ENCODE data around the gene SMIM41.

Gene SMIM41

DNA sequence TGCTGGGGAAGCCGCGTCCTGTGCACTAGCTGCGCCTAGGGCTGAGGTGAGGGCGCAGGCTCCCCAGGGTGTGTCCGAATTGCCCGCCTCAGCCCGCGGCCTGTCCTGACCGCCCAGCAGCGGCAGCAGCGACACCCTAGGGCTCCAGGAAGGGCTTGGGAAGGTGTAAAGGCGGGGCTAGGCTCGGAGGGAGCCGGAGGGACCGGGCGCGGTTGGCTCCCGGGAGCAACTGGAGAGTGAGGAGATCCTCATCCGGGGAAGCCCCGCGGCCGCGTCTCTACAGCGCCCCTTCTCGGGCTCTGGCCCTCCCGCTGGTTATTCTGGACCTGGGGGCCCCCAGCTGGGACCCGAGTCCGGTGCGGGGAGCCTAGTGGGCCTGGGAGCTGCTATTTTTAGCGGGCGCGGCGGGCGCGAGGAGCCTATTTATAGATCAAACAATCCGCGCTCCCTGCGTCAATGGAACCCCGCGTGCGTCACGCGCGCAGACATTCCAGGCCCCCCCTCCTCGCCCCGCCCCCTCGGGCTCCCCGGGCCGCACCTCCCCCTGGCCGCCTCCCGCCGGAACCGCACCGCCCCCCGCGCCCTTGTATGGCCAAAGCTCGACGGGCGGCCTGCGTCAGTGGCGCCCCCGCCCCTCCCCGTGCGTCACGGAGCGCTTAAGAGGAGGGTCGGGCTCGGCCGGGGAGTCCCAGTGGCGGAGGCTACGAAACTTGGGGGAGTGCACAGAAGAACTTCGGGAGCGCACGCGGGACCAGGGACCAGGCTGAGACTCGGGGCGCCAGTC lies 28.6 kb upstream of the SMIM41 start, which contains the start of gene NR4A1:
Gene NR4A1 (plus strand): TSS at position 685 of the 784 bp plus-strand sequence. CDS start 2,887 bp downstream, outside the sequence.
- in situ Hi-C loops (cut with MboI; ENCODE audit: low sequenced_read_pairs) = no loop called here

DNA sequence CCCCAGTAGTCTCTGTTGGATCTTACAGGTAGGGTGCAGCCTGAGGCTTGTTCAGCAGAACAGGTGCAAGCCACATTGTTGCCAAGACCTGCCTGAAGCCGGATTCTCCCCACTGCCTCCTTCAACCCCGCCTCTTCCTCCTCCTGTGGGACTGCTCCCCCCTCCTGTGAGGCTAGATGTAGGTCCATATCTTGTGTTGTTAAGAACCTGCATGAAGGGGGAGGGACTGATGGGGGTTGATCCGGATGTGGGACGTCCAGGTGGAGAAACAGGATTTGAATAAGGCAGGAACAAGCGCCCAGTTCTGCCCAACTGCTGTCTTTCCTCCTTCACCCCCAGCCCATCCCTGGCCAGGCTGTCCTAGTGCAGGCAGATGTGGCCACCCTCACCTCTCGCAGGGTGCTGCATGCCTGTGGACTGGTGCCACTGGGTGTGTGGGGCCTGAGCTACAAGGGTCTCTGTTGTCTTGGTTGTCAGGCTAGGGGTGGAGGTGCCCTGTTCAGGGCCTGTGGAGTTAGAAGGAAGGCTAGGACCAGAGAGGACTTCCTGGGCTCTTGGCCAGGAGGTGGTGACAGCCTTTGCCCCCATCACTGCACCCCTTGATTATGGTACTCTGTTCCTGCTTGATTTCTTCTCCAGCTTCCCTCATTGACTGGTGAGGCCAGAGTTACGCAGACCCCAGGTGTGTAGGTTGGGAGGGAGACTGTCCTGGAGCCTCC lies 26.9 kb upstream of the SMIM41 start:
- in situ Hi-C loops (cut with MboI; ENCODE audit: low sequenced_read_pairs) = no loop called here

DNA sequence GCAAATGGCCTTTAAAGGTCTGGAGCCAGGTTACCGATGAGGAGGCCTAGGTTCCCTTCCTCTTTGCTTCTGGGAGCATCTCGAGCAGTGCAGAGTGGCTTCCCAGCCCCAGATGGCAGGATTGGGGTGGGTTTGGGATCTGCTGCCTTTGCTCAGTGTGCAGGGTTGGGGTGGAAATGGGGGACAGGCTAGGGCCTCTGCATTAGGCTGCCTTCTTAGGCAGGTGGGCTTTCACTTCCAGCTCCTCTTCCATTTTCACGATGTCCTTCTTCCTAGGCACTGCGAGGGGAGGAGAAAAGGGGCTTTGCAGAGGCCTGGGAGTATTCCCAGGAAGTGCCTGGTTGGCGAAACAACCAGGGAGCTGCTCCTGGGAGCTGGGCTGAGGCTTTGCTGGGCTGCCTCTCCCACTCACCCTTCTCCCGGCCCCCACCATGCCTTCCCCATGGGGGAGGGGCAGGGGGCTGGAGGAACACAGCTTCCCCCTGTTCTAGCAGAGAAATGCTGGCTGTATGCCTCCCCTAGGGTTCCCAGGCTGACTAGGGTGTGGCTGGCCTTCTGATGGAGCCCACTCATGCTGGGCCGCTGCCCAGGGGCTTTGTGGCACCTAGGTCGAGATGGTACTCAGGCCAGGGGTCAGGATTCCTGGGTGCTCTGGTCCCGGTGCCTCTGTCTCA lies 25.8 kb upstream of the SMIM41 start:
- in situ Hi-C loops (cut with MboI; ENCODE audit: low sequenced_read_pairs) = no loop called here

DNA sequence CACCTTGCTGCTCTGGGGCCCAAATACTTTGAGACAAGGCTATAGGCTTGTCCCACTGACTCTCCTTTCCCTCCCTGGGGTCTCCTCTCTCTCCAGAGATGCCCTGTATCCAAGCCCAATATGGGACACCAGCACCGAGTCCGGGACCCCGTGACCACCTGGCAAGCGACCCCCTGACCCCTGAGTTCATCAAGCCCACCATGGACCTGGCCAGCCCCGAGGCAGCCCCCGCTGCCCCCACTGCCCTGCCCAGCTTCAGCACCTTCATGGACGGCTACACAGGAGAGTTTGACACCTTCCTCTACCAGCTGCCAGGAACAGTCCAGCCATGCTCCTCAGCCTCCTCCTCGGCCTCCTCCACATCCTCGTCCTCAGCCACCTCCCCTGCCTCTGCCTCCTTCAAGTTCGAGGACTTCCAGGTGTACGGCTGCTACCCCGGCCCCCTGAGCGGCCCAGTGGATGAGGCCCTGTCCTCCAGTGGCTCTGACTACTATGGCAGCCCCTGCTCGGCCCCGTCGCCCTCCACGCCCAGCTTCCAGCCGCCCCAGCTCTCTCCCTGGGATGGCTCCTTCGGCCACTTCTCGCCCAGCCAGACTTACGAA lies 25.2 kb upstream of the SMIM41 start:
- in situ Hi-C loops (cut with MboI; ENCODE audit: low sequenced_read_pairs) = no loop called here

DNA sequence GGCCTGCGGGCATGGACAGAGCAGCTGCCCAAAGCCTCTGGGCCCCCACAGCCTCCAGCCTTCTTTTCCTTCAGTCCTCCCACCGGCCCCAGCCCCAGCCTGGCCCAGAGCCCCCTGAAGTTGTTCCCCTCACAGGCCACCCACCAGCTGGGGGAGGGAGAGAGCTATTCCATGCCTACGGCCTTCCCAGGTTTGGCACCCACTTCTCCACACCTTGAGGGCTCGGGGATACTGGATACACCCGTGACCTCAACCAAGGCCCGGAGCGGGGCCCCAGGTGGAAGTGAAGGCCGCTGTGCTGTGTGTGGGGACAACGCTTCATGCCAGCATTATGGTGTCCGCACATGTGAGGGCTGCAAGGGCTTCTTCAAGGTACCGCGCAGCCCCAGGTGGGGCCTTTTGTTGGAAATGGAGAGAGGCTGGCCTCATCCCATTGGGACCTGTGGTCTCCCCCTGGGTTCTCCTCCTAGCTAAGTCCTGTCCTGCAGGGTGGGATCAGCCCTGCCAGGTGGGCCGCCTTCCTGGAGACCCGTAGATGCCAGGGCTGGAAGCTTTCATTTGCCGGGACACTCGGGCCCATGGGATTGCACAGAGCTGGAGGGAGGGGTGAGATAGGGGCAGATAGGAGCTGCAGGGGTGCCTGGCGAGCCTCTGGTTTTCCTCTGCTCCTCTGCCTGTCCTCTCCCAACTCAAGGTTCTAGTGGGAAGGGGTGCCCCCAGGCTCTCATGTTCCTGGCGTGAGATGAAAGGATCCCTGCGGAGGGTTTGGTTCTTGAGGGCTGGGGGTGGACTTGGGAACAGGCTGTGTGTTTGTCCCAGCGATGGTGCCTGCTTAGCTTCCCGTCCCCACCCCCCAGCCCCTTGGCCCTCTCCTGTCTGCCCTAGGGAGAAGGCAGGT lies 24.4 kb upstream of the SMIM41 start:
- in situ Hi-C loops (cut with MboI; ENCODE audit: low sequenced_read_pairs) = no loop called here

DNA sequence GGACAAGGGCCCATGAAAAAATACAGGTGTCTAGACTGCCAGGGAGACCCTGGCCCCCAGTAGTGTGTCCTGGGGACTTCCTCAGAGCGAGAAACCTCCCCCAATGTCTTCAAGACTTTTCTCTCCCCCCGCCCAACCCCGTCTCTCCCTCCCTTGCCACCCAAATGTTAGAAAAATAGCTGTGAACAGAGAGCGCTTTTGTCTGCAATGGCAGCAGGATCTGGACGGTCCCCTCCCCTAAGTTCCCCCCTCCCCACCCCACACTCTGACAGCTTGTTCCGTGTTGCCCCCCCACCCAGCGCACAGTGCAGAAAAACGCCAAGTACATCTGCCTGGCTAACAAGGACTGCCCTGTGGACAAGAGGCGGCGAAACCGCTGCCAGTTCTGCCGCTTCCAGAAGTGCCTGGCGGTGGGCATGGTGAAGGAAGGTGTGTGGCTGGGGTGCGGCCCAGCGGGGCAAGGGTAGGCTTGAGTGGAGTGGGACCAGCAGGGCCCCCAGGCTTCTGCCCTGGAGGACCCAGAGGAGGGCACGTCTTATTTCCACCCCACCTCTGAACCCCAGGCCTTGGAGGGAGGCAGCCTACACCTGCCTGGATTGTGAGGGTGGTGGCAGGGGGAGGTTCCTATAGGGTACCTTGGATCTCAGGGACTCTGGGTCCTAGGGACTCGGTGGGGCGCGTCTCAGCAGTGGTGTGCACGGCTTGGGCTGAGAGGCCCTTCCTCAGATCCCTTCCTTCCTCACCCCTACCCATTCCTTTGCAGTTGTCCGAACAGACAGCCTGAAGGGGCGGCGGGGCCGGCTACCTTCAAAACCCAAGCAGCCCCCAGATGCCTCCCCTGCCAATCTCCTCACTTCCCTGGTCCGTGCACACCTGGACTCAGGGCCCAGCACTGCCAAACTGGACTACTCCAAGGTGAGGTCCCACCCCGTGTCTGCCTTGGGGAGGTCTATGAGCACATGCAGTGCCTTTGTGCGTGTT lies 23.5 kb upstream of the SMIM41 start:
- in situ Hi-C loops (cut with MboI; ENCODE audit: low sequenced_read_pairs) = no loop called here

DNA sequence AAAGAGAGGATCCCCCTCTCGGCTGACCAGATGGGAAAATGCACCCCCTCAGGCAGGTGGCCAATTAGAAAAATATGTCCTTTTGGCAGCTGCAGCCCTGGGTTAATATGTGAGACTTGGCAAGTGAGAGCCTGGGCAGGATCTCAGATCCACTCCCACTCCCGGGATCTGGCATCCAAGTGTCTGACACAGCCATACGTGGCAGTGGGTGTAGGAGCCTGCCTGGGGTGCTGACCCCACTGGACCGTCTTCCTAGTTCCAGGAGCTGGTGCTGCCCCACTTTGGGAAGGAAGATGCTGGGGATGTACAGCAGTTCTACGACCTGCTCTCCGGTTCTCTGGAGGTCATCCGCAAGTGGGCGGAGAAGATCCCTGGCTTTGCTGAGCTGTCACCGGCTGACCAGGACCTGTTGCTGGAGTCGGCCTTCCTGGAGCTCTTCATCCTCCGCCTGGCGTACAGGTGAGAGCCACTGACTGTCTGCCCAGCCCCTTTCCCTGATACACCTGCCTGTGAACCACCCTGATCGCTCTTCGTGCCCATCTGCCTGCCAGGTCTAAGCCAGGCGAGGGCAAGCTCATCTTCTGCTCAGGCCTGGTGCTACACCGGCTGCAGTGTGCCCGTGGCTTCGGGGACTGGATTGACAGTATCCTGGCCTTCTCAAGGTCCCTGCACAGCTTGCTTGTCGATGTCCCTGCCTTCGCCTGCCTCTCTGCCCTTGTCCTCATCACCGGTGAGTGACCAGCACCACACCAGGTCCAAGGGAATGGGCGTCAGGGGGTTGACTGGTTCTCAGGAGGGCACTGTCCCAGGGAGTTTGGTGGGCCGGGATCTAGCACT lies 22.5 kb upstream of the SMIM41 start:
- in situ Hi-C loops (cut with MboI; ENCODE audit: low sequenced_read_pairs) = no loop called here

DNA sequence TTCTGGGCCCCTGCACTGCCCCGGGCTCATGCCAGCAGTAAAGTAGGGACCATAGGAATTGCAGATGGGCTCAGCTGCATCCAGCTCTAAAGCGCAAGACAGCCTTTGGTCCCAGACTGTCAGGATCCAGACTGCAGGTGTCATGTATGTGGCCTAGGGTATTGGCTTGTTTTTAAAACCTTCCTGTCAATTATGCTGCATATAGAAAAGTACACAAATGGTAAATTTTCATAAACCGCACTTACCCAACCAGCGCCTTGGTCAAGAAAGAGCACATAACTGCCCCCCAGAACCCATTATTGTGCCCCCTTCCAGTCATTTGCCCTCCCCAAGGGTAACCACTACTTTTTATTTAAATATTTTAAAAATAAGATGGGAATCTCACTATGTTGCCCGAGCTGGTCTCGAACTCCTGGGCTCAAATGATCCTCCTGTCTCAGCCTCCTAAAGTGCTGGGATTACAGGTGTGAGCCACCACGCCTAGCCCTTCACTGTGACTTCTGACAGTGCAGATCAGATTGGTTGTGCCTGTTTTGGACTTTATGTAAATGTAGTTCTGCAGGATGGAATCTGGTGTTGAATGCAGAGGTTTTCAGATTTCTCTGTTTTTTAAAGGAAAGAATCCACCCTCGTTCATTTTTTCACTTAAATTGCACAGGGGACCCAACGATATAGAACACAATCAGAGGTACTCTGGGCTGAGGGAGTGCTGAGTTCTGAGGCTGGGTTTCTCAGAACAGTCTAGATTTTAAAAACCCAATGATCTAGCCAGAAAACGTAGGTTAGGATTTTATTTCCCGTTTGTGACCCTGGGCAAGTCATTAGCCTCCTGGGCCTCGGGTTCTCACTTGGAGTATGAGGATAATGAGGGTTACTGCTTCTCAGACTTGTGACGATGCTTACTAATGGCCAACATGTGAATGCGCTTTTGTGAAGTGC lies 21.6 kb upstream of the SMIM41 start:
- in situ Hi-C loops (cut with MboI; ENCODE audit: low sequenced_read_pairs) = no loop called here

DNA sequence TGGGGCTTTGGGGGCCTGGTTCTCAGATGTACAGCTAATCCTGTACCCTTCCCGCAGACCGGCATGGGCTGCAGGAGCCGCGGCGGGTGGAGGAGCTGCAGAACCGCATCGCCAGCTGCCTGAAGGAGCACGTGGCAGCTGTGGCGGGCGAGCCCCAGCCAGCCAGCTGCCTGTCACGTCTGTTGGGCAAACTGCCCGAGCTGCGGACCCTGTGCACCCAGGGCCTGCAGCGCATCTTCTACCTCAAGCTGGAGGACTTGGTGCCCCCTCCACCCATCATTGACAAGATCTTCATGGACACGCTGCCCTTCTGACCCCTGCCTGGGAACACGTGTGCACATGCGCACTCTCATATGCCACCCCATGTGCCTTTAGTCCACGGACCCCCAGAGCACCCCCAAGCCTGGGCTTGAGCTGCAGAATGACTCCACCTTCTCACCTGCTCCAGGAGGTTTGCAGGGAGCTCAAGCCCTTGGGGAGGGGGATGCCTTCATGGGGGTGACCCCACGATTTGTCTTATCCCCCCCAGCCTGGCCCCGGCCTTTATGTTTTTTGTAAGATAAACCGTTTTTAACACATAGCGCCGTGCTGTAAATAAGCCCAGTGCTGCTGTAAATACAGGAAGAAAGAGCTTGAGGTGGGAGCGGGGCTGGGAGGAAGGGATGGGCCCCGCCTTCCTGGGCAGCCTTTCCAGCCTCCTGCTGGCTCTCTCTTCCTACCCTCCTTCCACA lies 20.7 kb upstream of the SMIM41 start:
- in situ Hi-C loops (cut with MboI; ENCODE audit: low sequenced_read_pairs) = no loop called here

DNA sequence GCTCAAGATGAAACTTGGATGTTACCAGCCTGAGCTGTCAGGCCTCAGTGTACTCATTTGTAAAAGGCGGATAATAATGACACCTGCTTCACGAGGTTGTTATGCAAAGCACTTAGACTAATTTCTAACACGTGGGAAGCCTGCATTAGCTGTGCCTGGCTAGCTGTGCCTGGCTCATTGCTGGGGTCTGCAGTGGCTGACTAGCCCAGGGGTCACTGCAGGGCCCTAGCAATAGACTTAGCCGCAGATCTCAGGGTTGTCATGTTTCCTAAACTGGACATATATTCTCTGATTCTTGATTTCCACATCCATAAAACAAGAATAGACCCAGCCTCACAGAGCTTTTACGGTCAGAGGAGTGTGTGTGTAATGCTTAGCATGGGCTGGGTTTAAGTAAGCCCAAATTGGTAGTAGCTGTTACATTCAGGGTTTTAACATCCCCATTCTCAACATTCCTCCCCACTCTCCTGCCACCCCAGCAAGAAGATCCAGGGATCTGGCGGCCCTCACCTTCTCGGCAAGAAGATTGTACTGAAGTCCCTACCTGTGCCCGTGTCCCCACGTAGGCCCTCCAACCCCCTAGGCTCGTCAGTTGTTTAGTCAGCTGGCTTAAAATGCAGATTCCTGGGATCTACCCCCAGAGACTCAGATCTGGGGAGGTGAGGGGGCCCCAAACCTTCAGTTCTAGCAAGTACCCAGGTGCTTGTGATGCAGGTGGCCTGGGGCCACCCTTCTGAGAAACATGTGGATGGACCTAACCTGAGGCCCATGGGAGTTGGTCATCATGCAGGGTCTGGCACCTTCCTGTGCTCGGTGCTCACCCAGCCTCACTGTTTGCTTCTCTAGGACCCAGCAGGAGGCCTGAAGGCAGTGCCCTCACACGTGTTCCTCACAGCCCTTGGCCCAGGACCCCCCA lies 19.7 kb upstream of the SMIM41 start:
- in situ Hi-C loops (cut with MboI; ENCODE audit: low sequenced_read_pairs) = no loop called here

DNA sequence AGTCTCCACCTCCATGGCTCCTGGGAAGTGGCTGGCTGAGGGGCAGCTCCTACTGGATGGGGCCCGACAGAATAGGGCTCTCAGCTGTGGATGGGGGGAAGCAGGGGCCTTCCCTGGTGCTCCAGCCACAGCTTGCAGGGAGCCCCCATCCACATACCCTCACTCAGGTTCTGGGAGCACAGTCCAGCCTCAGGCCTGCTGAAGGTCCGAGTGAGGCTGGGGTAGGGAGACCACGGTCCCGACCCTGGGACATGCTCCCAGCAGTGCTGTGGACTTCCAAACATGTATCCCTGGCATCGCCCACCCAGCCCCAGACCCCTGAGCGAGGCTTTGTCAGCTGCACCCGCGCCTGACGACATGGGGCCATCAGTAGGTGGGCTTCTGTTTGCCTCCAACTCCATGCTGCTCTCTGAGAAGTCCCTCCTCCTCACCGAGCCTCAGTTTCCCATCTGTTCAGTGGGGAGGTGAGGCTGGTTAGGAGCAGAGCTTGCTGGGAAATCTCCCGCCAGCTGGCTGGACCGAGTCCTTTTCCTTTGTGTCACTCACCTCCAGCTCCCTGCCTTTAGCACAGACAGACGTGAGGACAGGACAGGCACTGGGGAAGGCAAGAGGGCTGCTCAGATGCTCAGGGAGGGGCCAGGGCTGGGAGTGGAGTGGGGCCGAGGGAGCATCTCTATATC lies 18.9 kb upstream of the SMIM41 start:
- in situ Hi-C loops (cut with MboI; ENCODE audit: low sequenced_read_pairs) = no loop called here

DNA sequence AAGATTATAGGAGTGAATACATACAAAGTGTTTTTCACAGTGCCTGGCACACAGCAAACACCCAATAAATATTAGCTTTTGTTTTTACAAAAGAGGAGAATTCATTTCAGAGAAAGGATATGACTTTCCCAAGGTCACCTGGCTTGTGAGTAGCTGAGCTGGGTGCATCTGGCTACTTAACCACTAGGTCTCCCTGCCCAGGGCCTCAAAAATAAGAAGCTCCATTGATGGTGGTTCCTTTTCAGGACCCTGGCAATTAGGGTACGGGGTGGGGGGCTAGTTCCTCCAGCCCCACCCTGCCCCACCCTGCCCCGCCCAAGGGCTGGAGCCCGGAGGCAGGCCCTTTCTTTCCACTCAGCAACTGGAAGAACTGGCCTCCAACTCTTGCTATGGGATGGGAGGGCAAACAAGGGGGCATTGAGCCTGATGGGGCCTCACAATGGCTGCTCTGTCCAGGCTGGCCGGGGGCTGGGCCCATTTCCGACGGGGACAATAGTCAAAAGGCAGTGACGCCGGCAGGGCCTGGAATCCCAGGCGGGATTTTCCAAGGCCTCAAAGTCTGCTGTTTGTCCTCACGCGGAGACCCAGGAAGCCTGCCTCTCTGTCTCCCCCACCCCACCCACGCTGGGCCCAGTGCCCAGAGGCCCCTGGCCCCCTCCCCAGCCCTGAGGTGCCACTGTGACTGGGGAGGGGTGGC lies 17.9 kb upstream of the SMIM41 start:
- in situ Hi-C loops (cut with MboI; ENCODE audit: low sequenced_read_pairs) = no loop called here

DNA sequence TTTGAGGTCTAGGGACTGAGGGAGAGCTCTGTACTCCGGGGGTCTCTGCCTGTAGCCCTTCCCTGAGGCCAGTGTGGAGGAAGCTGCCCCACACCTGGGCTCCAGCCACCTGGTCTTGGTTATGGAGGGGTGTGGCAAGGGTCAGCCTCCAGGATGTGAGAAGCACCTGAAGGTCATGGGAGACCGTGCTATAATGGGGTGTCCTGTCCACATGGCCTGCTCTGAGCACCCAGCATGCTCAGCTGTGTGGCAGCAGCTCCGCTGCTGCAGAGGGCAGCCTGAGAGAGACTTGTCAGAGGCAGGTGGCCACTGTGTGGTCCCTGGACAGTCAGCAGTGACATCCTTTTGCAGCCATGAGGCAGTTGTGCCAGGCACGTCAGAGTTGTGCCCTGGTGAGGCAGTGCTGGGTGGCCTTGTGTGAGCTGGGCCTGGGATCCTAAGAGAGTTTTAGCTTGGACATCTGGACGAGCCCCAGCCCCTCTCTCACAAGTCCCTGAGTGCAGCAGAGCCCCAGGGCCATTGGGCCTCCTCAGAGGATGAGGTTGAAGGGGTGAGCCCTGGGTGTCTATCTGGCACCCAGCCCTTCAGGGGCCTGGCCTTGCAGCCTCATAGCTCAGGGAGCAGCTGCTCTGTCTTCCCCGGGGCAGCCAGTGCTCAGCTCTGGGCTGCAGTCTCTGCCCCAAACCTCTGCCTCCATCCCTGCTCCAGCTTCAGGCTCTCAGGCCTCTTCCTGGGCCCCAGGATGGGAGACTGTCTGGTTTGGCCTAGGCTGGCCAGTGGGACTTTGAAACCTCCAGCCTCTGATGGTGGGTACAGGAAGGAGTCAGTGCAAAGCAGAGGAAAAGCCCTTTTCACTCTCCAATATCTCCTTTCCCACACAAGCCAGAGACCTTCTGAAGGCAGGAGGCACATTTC lies 17.1 kb upstream of the SMIM41 start:
- in situ Hi-C loops (cut with MboI; ENCODE audit: low sequenced_read_pairs) = no loop called here
